ENCODE results near the gene ASB13. TPM values are rescaled to one million over a fixed set of nuclear protein-coding genes. Genes with fewer than 3 reads are reported as not detected.

ASB13 gene
- total RNA-seq, 1 experiment from 2014 or later = 25.9 TPM

DNA sequence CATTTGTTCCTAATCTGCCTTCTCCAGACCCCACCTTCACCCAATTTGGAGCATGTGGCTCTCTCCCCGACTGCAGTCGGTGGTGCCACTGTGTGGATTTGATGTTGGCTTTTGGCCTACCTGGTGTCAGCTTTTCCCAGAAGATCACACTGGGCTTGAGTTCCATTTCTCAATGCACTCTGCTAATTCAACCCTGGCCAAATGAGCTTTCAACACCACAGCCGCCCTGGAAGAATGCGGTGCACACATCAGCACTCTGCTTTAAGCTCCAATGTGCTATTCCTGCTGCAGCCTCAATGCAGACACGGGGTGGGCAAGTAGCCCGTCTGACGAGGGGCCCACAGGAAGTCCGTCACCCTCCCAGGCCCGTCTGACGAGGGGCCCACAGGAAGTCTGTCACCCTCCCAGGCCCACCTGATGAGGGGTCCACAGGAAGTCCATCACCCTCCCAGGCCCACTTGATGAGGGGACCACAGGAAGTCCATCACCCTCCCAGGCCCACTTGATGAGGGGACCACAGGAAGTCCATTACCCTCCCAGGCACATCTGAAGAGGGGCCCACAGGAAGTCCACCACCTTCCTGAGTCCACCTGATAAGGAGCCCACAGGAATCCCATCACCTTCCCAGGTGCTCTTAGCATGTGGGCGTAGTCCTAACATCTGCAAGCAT, 64.4 kb downstream of the ASB13 start:
- Histone ChIP-seq H3K79me2 (ENCODE audit: insufficient read depth, low read length) (no peaks in the 10 kb centered on the region), H3K4me2 (ENCODE audit: low read length) (no peak overlapping the region), H3K36me3 (ENCODE audit: control insufficient read depth in 1 of 2, insufficient read depth in 2 of 2, low read length in 2 of 2) (no peaks in the 10 kb centered on the region), H3K27me3 (ENCODE audit: insufficient read depth, low read length) (no peaks in the 10 kb centered on the region), H3K4me1 (ENCODE audit: control insufficient read depth in 1 of 2, insufficient read depth in 2 of 2, low read length in 2 of 2) (peaks cover 0 to 6% of the 10 kb centered on the region in 2 experiments; a peak in 1 of 4 replicates), H2AFZ (ENCODE audit: low read depth, low read length, poor library complexity, severe bottlenecking) (no peak overlapping the region), H3K9me3 (ENCODE audit: control insufficient read depth in 1 of 2, insufficient read depth in 1 of 2, low read depth in 1 of 2, low read length in 2 of 2) (no peaks in the 10 kb centered on the region), H3K27ac (ENCODE audit: low read depth, low read length) (no peak overlapping the region), H3K4me3 (replicated peaks in 1 of 2; ENCODE audit: low read depth in 1 of 2, low read length in 2 of 2) (no peak overlapping the region), H4K20me1 (ENCODE audit: insufficient read depth) (no peaks in the 10 kb centered on the region), H3K9me2 (ENCODE audit: insufficient read depth) (no peaks in the 10 kb centered on the region), H3K9ac (ENCODE audit: low read length) (no peak overlapping the region)
- ATAC-seq (no peak), DNase-seq (ENCODE audit: low read depth, low spot score) (no peak)
- ChIA-PET POLR2A (no interaction called here), RAD21 (ENCODE audit: low non-redundant PET in 1 of 2, low total read pairs in 2 of 2, uncharacterized antibody in 2 of 2, unreplicated experiment in 2 of 2) (no interaction called here), CTCF (no interaction called here)
- TF ChIP-seq YY1 (IDR thresholded peaks at IDR 0.05; ENCODE audit: extremely low read depth, insufficient replicate concordance, low read depth, low read length) (no peak), FOSL1 (IDR thresholded peaks at IDR 0.05; ENCODE audit: low read depth) (no peak), SRF (IDR thresholded peaks at IDR 0.05; ENCODE audit: low read depth) (no peak), ZNF274 (IDR thresholded peaks at IDR 0.05; ENCODE audit: low read depth, low read length) (no peak)
- TF ChIP-seq, protein P1, sequence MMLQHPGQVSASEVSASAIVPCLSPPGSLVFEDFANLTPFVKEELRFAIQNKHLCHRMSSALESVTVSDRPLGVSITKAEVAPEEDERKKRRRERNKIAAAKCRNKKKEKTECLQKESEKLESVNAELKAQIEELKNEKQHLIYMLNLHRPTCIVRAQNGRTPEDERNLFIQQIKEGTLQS (IDR thresholded peaks at IDR 0.05) = no peak
- no TSS peak for BruUV-seq (replicated peaks)
- intact Hi-C loops (cut with micrococcal nuclease) = no loop called here

DNA sequence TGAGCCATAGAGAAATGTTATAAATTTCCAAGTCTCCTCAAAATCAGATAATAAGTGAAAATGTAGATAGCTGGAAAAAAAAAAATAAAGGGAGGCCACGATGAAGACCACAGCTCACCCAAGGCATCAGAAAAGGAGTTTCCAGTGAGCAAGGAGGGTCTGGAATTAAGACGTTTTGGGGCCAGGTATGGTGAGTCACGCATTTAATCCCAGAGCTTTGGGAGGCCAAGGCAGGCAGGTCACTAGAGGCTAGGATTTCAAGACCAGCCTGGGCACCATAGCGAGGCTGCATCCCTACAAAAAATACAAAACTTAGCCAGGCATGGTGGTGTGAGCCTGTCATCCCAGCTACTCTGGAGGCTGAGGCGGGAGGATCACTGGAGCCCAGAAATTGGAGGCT, 65.5 kb downstream of the ASB13 start:
- ATAC-seq = no peak
- DNase-seq (ENCODE audit: low read depth, low spot score) = no peak
- Histone ChIP-seq H3K4me3 (replicated peaks in 1 of 2; ENCODE audit: low read depth in 1 of 2, low read length in 2 of 2) (no peak overlapping the region), H3K9ac (ENCODE audit: low read length) (no peak overlapping the region), H3K9me3 (ENCODE audit: control insufficient read depth in 1 of 2, insufficient read depth in 1 of 2, low read depth in 1 of 2, low read length in 2 of 2) (no peaks in the 10 kb centered on the region), H3K36me3 (ENCODE audit: control insufficient read depth in 1 of 2, insufficient read depth in 2 of 2, low read length in 2 of 2) (no peaks in the 10 kb centered on the region), H3K27ac (ENCODE audit: low read depth, low read length) (no peak overlapping the region), H3K4me1 (ENCODE audit: control insufficient read depth in 1 of 2, insufficient read depth in 2 of 2, low read length in 2 of 2) (peaks cover 4 to 16% of the 10 kb centered on the region in 2 experiments), H3K9me2 (ENCODE audit: insufficient read depth) (no peaks in the 10 kb centered on the region), H3K27me3 (ENCODE audit: insufficient read depth, low read length) (no peaks in the 10 kb centered on the region), H3K79me2 (ENCODE audit: insufficient read depth, low read length) (no peaks in the 10 kb centered on the region), H4K20me1 (ENCODE audit: insufficient read depth) (no peaks in the 10 kb centered on the region), H2AFZ (ENCODE audit: low read depth, low read length, poor library complexity, severe bottlenecking) (no peak overlapping the region), H3K4me2 (ENCODE audit: low read length) (no peak overlapping the region)
- BruUV-seq (replicated peaks) = no TSS peak
- CTCF ChIA-PET = no interaction called here
- intact Hi-C loops (cut with micrococcal nuclease) = no loop called here
- RAD21 ChIA-PET (ENCODE audit: low non-redundant PET in 1 of 2, low total read pairs in 2 of 2, uncharacterized antibody in 2 of 2, unreplicated experiment in 2 of 2) = no interaction called here
- POLR2A ChIA-PET = no interaction called here
- TF ChIP-seq TCF7L2 (IDR thresholded peaks at IDR 0.05; ENCODE audit: borderline replicate concordance, extremely low read depth, insufficient read depth, insufficient read length) (no peak), EZH2 (IDR thresholded peaks at IDR 0.05) (no peak), CEBPB (IDR thresholded peaks at IDR 0.05; ENCODE audit: low read depth) (no peak), SRF (IDR thresholded peaks at IDR 0.05; ENCODE audit: low read depth) (no peak), ZNF274 (IDR thresholded peaks at IDR 0.05; ENCODE audit: low read depth, low read length) (no peak), SP1 (IDR thresholded peaks at IDR 0.05; ENCODE audit: low read depth) (no peak), RAD21 (IDR thresholded peaks at IDR 0.05; ENCODE audit: low read depth) (no peak), POLR2A (IDR thresholded peaks at IDR 0.05; ENCODE audit: borderline replicate concordance, extremely low read depth, insufficient read depth, insufficient read length) (no peak), POLR2AphosphoS5 (IDR thresholded peaks at IDR 0.05; ENCODE audit: low read depth, low read length) (no peak), CBX3 (IDR thresholded peaks at IDR 0.05; ENCODE audit: low read depth) (no peak), EGR1 (IDR thresholded peaks at IDR 0.05; ENCODE audit: low read depth) (no peak)
- TF ChIP-seq, protein P2, sequence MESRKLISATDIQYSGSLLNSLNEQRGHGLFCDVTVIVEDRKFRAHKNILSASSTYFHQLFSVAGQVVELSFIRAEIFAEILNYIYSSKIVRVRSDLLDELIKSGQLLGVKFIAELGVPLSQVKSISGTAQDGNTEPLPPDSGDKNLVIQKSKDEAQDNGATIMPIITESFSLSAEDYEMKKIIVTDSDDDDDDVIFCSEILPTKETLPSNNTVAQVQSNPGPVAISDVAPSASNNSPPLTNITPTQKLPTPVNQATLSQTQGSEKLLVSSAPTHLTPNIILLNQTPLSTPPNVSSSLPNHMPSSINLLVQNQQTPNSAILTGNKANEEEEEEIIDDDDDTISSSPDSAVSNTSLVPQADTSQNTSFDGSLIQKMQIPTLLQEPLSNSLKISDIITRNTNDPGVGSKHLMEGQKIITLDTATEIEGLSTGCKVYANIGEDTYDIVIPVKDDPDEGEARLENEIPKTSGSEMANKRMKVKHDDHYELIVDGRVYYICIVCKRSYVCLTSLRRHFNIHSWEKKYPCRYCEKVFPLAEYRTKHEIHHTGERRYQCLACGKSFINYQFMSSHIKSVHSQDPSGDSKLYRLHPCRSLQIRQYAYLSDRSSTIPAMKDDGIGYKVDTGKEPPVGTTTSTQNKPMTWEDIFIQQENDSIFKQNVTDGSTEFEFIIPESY (IDR thresholded peaks at IDR 0.05; ENCODE audit: extremely low read depth, insufficient replicate concordance, low read length) = no peak
- TF ChIP-seq, protein P3, sequence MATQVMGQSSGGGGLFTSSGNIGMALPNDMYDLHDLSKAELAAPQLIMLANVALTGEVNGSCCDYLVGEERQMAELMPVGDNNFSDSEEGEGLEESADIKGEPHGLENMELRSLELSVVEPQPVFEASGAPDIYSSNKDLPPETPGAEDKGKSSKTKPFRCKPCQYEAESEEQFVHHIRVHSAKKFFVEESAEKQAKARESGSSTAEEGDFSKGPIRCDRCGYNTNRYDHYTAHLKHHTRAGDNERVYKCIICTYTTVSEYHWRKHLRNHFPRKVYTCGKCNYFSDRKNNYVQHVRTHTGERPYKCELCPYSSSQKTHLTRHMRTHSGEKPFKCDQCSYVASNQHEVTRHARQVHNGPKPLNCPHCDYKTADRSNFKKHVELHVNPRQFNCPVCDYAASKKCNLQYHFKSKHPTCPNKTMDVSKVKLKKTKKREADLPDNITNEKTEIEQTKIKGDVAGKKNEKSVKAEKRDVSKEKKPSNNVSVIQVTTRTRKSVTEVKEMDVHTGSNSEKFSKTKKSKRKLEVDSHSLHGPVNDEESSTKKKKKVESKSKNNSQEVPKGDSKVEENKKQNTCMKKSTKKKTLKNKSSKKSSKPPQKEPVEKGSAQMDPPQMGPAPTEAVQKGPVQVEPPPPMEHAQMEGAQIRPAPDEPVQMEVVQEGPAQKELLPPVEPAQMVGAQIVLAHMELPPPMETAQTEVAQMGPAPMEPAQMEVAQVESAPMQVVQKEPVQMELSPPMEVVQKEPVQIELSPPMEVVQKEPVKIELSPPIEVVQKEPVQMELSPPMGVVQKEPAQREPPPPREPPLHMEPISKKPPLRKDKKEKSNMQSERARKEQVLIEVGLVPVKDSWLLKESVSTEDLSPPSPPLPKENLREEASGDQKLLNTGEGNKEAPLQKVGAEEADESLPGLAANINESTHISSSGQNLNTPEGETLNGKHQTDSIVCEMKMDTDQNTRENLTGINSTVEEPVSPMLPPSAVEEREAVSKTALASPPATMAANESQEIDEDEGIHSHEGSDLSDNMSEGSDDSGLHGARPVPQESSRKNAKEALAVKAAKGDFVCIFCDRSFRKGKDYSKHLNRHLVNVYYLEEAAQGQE (IDR thresholded peaks at IDR 0.05; ENCODE audit: low read depth) = no peak

Measured in HCT116 (cell line).